Measurements from ENCODE around the gene FAM47E. TPM values are rescaled to one million over a fixed set of nuclear protein-coding genes. Genes with fewer than 3 reads are reported as not detected.

FAM47E gene
- total RNA-seq, 4 donors from 2014 or later = 1.7 to 7.8 (median 3.1) TPM

GRCh38 chr4:76325072-76325471, 73.6 kb downstream of the FAM47E start:
- no peak for ATAC-seq (ENCODE audit: low FRiP score)
- no peak for DNase-seq (ENCODE audit: low spot score)
- TF ChIP-seq CTCF (IDR thresholded peaks at IDR 0.05) = no peak

GRCh38 chr4:76326515-76326914, 75.0 kb downstream of the FAM47E start:
- TF ChIP-seq CTCF (IDR thresholded peaks at IDR 0.05) = no peak
- DNase-seq (ENCODE audit: low spot score) (no peak), ATAC-seq (ENCODE audit: low FRiP score) (no peak)

Other genes with a start within 250 kb of the FAM47E start
- gene CXCL9, start 244.2 kb upstream of the FAM47E start, total RNA-seq = 1 to 10 TPM in 2 of 4 donors, under 1 TPM in 1, not detected in 1; 0.74 to 5.2 (median 1.8) TPM
- gene CXCL10, start 228.2 kb upstream of the FAM47E start, total RNA-seq = 1 to 10 TPM in 2 of 4 donors, under 1 TPM in 1, not detected in 1; 0.46 to 3.5 (median 1.7) TPM
- 1 to 10 TPM in 2 of 4 donors, not detected in 2; 1.3 to 1.6 TPM for gene CXCL11, start 215.7 kb upstream of the FAM47E start, total RNA-seq
- gene ART3, start 177.0 kb upstream of the FAM47E start, total RNA-seq = 1 to 10 TPM in 1 of 4 donors, not detected in 3; 1.7 TPM
- 10 to 100 TPM; 36.0 to 50.1 (median 39.3) TPM for gene NUP54, start 103.3 kb upstream of the FAM47E start, total RNA-seq
- 100 to 1,000 TPM; 106 to 174 (median 172) TPM for gene SCARB2, start 37.9 kb upstream of the FAM47E start, total RNA-seq
- gene STBD1, start 55.0 kb downstream of the FAM47E start, total RNA-seq = 10 to 100 TPM; 12.8 to 49.3 (median 24.9) TPM
- gene CCDC158, start 169.4 kb downstream of the FAM47E start, total RNA-seq = under 1 TPM in 3 of 4 donors, not detected in 1; 0.32 to 0.75 (median 0.48) TPM
- gene SHROOM3, start 183.5 kb downstream of the FAM47E start, total RNA-seq = 10 to 100 TPM in 1 of 4 donors, 1 to 10 TPM in 3; 1.3 to 12.2 (median 3.1) TPM